UCSD-AML1 (cell line): ENCODE measurements around the gene SST.
"Not testable (repeated sequence)": the region's sequence is repeated elsewhere in the genome, so short reads cannot be mapped to it uniquely, and the experiment has no call there.

Source experiments
- DNase-seq: peaks from one replicate; lab custom pipeline; 2025; ENCODE audit not compliant: unreplicated experiment; lab: John Stamatoyannopoulos, UW

Gene SST

DNA sequence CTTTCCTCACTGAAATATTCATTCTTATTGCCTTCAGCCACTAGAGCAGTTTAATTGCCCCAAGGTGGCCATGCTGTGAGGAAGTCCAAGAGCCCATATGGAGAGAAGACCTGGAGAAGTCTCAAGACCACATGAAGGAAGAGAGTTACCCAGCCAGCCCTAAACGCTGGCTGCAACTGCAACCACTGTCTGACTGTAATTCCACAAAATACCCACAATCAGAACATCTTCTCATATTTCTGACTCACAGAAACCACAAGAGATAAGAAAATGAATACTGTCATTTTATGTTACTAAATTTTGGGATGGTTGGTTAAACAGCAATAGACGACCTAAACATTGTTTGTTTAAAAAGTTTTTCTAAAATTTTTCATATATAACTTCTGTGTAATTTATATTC is 14.7 kb upstream of the SST start:
- no peak for DNase-seq

DNA sequence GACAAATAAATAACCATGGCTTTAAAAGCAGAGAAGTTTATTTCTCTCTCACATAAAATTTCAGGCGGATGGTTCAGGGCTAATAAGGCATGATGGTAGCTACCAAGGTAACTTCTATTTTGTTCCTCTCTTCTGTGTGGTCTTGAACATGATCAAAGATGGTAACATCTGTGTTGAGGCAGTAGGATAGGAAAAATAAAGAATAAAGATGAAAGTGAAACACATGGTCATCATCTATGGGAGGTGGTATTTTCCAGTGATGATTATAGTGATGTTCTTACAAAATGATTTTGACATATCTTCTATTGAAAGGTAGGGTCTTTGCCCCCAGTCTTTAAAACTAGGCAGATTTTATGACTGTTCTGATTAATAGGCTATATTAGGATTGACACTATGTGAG is 14.2 kb upstream of the SST start:
- DNase-seq: no peak

DNA sequence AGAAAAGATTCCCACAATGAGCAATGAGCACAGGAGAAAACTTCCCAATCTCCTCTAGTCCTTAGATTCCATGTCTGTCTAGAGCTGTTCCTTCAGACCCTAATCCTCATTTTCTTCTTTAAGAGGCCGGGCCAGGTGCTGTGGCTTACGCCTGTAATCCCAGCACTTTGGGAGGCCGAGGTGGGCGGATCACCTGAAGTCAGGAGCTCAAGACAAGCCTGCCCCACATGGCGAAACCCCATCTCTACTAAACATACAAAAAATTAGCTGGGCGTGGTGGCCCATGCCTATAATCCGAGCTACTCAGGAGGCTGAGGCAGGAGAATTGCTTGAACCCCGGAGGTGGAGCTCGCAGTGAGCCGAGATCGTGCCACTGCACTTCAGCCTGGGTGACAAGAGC is 11.6 kb upstream of the SST start:
- not testable (repeated sequence) for DNase-seq

DNA sequence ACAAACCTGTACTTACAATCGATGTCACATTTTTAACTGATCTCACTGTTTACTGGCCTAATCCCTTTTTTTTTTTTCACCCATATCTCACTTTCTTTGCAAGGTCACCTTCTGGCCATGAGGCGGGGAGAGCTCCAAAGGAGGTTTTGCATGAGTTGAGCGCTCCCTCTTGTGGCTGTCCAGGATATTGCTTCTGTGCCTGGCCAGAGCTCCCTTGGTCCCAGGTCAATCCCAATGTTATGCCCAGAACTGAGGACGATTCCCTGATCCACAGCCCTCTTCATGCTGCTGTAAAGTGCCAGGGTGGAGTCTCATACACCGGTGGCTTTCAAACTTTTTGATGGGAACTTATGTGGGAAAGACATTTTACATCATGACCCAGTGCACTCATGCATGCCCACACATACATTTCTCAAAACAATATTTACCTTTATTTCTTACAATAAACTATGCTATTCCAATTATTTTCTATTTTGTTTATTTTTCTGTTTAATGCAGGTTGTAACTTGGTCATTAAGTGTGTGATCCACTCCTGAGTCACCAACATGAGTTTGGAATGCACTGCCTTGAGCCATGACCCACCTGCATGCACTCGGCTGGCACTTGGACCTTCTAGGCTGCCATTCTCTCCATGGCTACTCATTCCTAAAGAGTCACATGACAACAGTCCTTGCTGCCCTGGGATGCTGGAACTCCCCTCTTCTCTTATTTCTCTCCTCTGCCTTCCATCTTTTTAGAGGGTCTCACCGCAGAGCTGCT is 9.6 kb upstream of the SST start:
- DNase-seq: peak; percentile 61

DNA sequence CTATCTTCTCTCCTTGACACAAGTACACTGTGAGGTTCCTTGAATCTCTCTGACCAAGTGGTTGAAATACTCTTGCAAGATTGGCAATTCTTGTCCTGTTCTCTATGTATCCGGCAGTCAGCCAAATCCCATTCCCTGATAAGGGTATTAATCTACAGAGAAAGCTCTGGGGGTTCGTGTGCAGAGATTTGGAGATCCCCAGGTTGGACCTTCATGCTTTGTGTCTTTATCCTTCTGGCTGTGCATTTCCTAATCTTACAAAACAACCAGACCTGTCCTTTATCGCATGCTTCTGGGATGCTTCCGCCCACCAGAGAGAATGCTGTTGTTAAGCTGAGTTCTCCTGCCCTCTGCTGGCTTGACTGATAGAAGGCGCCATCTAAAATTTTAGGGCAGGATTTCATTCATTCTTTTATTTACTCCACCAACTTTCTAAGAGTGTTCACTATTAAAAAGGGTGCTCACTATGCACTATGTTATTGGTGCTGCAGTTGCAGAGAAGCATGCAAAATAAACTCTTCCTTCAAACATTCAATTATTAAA is 8.6 kb upstream of the SST start:
- peak; percentile 14 for DNase-seq

DNA sequence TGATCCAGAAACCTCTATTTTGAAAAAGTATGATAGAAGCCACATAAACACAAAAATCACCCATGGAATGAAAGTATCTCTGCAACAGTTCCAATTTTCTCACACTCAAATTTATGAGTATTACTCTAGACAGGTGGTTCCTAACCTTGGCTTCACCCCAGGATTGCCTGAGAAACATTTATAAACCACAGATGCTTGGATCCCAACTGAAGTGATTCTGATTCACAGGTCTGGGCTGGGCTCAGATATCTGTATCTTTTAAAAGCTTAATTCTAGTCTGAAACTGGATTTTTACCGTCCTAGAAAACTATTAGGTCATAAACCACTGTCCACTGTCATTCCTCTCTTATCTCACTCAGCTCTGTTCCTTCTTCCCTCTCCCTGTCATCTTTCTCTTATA is 7.4 kb upstream of the SST start:
- no peak for DNase-seq

DNA sequence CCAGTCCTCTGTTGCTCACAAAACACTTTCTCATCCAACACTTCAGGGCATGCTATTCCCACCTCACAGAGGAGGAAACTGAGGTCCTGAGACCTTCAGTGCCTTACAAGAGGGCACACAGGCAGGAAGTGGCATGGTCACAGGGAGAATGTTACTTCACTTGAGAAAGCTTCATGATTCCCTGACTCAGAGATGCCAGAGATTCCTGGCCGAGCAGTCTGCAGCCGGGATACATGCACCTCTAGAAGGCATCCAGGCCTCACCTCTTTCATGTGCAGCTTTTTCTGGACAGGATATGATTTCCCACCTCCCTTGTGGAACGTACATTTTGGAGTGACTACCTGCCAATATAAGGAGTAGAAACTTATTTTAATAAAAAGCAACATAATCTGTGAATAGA is 2.8 kb upstream of the SST start:
- no peak for DNase-seq

DNA sequence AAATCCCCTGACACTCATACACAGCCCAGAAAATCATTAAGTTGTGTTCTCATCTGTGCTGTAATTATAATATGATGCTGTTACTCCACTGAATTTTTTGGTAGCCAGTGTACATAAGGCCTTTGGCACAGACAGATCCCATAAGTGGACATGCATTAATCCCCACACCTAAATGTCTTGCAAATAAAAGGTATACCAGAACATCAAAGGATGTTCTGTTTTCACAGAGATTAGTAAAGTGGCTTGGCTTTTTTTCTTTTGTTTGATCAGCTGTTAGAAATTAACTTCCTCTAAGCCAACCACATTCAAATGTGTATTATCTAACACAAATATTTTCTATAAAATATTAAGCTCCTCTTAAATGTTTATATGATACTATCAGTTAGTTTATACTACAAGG is 2.7 kb downstream of the SST start:
- no peak for DNase-seq

DNA sequence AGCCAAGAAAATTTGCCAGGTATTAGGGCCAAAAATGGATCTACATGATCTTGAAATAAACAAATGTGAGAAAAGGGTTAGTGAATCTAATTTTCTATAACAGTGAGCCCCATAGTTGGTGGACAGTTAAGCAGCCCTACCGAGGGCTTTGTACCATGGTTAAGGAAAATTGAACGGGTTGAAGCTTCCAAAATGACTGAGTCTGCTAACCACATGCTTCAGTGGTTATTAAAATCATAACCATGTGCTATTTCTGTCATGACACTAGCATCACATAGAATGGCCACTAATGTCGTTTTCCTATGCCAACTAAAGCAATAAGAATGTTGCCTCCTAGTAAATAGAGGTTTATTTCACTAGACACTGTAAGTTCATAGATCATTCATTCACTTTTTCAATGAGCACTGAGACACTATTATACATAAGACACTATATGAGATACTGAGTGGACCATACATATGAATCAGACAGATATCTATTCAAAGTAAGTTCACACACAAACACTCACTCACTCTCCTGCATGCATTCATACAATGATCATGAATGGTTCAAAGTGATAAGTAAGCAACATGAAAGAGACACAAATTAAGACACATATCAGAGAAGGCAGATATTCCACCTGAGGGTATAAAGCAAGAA is 4.3 kb downstream of the SST start:
- no peak for DNase-seq

DNA sequence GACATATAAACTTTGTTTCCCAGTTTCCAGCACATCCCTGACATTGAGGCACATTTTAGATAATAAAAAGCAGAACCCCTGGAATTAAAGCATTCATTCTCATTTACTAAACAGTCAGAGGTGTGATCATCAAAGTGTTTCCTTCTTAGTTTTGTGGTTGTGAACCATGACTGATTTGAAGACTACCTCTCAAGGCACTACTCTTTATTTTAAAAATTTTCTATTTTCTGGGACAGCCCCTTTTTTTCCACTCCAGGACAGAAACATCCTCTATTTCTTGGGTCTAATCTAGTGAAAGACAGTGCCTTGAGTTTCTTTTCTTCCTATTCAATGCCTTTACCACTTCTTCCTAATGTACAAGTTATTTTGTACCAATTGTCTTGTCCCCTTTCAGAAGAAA is 5.2 kb downstream of the SST start:
- DNase-seq: no peak

DNA sequence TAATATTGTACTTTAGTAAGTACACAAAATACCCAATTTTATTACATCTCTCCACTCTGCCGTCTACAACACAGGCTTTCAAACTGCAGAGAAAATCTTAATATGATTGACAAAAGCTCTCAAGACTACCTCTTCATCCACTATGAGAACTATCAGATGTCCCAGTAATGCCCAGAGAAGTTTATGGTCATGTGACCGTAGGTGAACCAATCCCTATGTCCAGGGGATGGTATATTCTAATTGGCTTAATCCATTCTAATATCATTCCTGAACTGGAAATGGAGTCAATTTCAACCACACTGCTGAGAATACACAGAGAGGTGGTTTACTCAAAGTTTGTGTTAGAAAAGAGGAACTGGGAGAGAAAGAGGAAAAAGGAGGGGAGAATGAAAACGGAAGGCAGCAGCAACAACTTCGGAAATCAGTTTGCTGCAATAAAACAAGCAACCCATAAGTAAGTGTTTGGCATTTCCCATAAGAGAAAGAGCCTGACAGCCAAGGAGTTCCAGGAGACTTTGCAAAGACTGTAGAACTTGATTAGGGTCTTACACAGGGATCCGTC is 7.3 kb downstream of the SST start:
- DNase-seq: no peak

DNA sequence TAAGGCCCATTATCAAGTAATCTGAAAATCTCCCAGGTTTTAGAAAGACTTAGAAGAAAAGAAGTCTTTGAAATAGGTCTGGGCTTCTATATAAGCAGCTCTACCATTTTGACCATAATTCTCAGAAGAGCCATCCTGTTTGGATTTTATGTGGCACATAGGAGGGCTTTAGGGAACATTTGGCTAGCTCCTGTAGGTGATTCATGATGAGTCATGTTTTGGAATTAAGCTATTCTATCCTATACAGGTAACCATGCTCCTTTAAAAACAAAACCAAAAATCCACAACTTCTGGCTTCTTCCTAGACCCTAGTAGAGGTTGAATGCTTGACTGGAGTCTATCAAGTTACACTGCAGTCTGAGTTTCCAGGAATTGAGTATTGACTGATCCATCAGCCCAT is 8.9 kb downstream of the SST start:
- no peak for DNase-seq

DNA sequence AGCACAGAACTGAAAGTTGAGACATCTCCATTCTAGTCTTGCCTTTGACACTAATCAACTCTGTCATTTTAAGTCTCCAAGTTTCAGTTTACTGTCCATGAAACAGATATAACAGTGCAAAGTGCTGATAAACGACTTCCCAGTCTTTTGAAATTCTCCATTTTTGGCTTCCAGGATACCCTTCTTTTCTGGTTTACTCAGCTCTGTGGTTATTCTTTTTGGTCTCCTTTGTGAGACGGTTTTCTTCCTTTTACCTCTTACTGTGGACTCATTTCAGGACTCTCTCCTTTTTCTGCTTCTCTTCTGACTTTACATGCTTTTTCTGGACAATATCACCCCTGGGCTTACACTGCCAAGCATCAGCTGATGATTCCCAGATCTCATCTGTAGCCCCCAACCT is 18.9 kb downstream of the SST start:
- no peak for DNase-seq

DNA sequence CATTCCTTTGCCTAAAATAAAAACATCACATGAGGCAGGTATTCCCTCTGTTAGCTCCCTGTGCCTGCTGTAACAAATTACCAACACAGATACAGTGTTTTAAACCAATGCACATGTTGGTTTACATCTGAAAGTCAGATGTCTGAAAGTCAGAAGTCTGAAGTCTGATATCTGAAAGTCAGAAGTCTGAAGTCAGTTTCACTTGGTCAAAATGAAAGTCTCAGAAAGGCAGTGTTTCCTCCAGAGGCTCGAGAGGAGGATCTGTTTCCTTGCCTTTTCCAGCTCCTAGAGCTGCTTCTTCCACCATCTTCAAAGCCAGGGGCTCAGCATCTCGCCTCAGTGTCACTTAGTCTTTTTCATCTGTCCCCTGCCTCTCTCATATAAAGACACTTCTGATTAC is 22.0 kb downstream of the SST start:
- DNase-seq: no peak

DNA sequence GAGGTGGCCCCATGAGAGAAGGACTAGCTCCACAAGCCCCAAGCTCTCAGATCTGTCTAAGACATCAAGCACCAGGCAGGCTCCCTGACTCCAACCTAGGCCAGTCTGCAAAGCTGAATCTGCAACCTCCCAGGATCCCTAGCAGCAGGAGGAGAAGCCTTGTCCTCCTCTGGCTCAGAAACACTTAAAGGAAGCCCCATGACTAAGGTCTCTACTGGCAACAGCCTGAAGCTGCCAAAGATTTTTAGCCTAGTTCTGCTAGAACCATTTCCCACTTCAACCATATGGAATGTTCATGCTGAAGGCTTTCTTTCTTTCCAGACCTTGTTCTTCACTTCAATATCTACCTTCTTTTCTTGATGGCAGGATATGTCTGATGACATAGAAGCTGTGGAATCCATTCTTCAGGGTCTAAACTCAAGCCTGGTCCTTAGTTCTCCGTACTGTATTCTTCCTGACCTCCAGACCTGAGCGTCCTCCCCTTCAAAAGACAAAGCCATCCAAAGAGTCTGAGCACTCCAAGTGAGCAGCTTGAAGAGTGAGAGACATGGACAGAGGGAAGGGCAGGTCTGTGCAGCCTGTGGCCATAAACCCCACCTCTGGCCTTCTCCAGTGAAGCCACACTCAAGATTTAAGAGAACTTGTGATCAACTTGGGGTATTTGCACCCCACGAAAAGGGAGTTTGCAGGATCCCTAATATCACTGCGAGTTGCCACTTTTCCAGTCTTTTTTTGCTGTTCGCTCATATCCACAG is 23.1 kb downstream of the SST start:
- no peak for DNase-seq

DNA sequence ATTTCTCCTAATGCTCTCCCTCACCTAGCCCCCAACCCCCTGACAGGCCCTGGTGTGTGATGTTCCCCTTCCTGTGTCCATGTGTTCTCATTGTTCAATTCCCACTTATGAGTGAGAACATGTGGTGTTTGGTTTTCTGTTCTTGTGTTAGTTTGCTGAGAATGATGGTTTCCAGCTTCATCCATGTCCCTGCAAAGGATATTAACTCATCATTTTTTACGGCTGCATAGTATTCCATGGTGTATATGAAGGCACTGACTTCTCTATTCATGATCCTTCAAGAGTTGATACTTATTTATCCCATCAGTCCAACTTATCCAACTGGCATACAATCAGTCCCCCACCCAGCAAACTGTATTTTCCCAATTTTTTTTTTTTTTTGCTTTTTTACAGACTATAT is 24.8 kb downstream of the SST start:
- DNase-seq: not testable (repeated sequence)

DNA sequence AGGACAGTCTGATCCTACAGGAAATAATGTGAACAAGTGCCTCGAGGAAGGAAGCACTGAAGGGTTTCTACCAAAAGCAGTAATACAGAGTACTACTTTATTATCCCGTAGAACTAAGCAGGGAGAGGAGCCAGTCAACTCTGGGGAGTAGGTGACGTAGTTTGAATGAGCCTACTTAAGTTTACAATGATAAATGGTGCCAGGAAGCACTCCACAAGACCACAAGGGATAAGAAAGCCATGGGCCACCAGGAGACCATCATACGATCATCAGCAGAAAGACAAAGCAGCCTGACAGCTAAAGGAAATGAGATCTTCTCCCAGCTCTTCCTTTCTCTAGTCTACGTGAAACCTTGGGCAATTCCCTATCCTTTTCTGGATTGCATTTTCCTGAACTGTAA is 27.3 kb downstream of the SST start:
- DNase-seq: no peak

DNA sequence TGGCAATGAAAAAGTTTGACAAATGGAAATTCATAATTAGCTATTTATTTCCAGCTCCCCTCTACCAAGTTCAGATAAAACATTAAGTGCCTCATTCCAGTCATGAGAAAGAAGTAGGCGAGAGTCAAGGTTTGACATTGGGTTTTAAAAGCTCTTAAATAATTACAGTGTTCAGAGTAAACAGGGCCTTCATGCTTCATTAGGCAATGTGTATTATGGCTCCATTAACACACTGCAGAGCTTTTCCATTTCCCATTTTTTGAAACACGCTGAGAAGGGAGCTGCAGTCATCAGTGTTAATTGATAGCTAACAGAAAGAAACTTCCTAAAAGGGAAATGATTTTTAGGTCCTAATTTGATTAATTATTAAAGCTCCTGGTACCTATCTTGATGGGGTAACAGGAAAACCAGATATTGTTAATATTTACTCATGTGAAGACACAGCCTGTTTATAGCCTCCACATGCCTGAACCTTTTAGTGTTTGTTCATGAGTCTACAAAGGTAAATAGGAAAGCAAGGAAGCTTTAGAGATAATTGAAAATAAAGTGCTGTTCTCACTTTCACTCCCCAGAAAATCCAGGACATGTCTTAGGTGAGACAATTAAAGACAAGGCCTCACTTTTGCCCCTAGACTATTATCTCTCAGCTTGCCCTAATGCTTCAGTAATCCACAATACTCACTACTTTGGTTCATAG is 28.7 kb downstream of the SST start:
- DNase-seq: no peak

DNA sequence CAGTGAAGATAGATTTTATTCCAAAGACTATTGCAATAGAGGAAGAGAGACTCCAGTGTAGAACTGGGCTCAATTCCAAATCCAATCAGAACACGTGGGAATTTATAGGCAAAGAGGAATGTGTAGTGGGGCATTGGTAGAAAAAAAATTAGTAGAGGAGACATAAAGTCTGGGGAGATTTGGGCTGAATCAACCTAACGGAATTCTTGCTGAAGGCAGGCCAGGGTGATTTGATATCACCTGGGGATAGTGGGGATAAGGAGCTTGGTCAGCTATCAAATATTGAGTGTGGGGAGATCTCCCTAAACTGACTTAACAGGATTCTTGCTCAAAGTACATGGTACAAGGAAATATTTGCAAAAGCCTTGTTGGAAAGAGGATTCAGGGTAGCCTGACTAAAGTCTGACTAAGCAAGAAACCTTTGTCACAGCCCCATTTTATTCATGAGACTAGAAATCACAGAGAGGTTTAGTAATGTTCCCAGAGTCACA is 29.6 kb downstream of the SST start:
- no peak for DNase-seq

DNA sequence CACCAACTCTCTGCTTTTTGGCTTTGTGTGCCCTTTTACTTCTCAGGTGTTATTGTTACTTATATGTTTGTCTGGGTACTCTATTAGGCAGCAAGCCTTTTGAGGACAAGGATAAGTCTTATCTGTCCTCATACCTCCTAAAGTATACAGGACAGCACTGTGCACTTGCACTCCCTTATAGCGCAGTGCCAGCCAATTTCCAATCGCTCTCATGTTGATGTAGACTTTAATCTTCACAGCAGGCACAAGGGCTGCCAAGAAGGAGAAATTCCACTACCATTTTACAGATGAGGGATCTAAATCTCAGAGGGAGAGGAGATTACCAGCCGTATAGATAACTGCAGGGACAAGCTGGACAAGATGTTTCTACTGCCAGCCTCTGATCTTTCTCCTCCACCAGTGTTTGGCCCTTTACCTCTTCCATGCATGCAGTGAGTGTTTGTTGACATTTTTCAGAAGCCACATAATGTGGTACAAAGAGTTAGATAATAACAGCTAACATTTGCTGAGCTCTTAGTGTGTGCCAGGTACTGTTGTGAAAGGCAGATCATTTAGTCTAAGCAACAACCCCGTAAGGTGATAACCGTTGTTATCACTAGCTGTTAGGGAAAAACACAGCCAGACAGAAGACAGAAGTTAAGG is 30.1 kb downstream of the SST start:
- DNase-seq: no peak
